OCI-LY3 (cell line): ENCODE results near the gene PTPRJ.

Experiments used
- H2AFZ ChIP-seq: fragments of 200-600, 300-600 bp; shearing (Covaris generic); 2 replicates; pipeline ENCODE4 v1.6.0; 2014; ENCODE audit warnings: antibody characterized with exemption, low read depth, low read length
- H3K27ac ChIP-seq: fragments of 200-600, 300-600 bp; sonication (generic); 2 replicates; pipeline ENCODE4 v1.5.1; 2014; ENCODE audit warnings: mild to moderate bottlenecking, low read length, moderate library complexity, mixed read lengths
- H3K27me3 ChIP-seq: fragments of 200-600, 300-600 bp; sonication (generic); 2 replicates; pipeline ENCODE4 v1.6.1; 2014; ENCODE audit warnings: low read depth, low read length, mixed read lengths
- H3K36me3 ChIP-seq: fragments of 200-600, 300-600 bp; sonication (generic); replicated peaks from 2 replicates; pipeline ENCODE3; 2014; ENCODE audit warnings: low read depth, low read length, mixed read lengths
- H3K4me1 ChIP-seq: fragments of 300-600, 200-600 bp; sonication (generic); 2 replicates; pipeline ENCODE4 v1.6.1; 2014; ENCODE audit warnings: low read length, mixed read lengths
- H3K4me2 ChIP-seq: fragments of 200-600, 300-600 bp; sonication (generic); 2 replicates; pipeline ENCODE4 v1.6.1; 2014; ENCODE audit warnings: low read length, mixed read lengths
- H3K4me3 ChIP-seq: fragments of 300-600, 200-600 bp; sonication (generic); 2 replicates; pipeline ENCODE4 v1.5.1; 2014; ENCODE audit warnings: antibody characterized with exemption, mild to moderate bottlenecking, low read length, moderate library complexity
- H3K79me2 ChIP-seq: fragments of 300-600, 200-600 bp; shearing (Covaris generic); 2 replicates; pipeline ENCODE4 v1.6.1; 2014; ENCODE audit warnings: mild to moderate bottlenecking, low read length, mixed read lengths
- H3K9ac ChIP-seq: fragments of 300-600, 200-600 bp; shearing (Covaris generic); 2 replicates; pipeline ENCODE4 v1.6.0; 2014; ENCODE audit warnings: mild to moderate bottlenecking, low read length, moderate library complexity
- H3K9me3 ChIP-seq: fragments of 200-600, 300-600 bp; shearing (Covaris generic); 2 replicates; pipeline ENCODE4 v1.6.1; 2014; ENCODE audit warnings: low read length, mixed read lengths; ENCODE audit not compliant: insufficient read depth
- H4K20me1 ChIP-seq: fragments of 200-600, 300-600 bp; sonication (generic); 2 replicates; pipeline ENCODE4 v1.6.1; 2016; ENCODE audit warnings: low read length, mixed read lengths; ENCODE audit not compliant: insufficient read depth
- CTCF ChIP-seq: fragments of 200-600, 300-600 bp; sonication (generic); IDR thresholded peaks from 2 replicates; pipeline ENCODE4 v1.5.1; 2014; ENCODE audit warnings: antibody characterized with exemption, low read length, low read depth
- EZH2phosphoT487 ChIP-seq: fragments of 200-600 bp; shearing (Covaris generic); IDR thresholded peaks from 2 replicates; pipeline ENCODE4 v1.6.1; 2018; ENCODE audit warnings: antibody characterized with exemption, mixed run types, low read depth

Gene PTPRJ

GRCh38 chr11:47986742-47987141 is 6.4 kb downstream of the PTPRJ start:
- Histone ChIP-seq H2AFZ (no peak overlapping the region), H3K4me3 (peak overlapping the region; percentile 11; the same call in 1 of the 2 replicates), H3K9me3 (no peaks in the 10 kb centered on the region), H3K36me3 (peaks cover 25% of the 10 kb centered on the region), H3K27ac (peak overlapping the region; percentile 90), H3K9ac (no peak overlapping the region), H3K27me3 (no peaks in the 10 kb centered on the region), H4K20me1 (peaks cover 37% of the 10 kb centered on the region), H3K4me2 (peak overlapping the region; percentile 93; the same call in 1 of the 2 replicates), H3K4me1 (peaks cover 87% of the 10 kb centered on the region), H3K79me2 (peaks cover 100% of the 10 kb centered on the region)
- TF ChIP-seq EZH2phosphoT487 = no peak
- no peak for TF ChIP-seq CTCF

GRCh38 chr11:47987310-47987709 is 7.0 kb downstream of the PTPRJ start:
- H2AFZ ChIP-seq = no peak overlapping the region
- TF ChIP-seq EZH2phosphoT487 (no peak), CTCF (no peak)
- H3K36me3 ChIP-seq = peaks cover 21% of the 10 kb centered on the region
- H3K9ac ChIP-seq = peak overlapping the region; percentile 65; the same call in 1 of the 2 replicates
- peaks cover 43% of the 10 kb centered on the region for H4K20me1 ChIP-seq
- peaks cover 81% of the 10 kb centered on the region for H3K4me1 ChIP-seq
- H3K4me2 ChIP-seq = peak overlapping the region; percentile 93
- peak overlapping the region; percentile 90 for H3K27ac ChIP-seq
- H3K79me2 ChIP-seq = peaks cover 100% of the 10 kb centered on the region
- no peaks in the 10 kb centered on the region for H3K27me3 ChIP-seq
- no peaks in the 10 kb centered on the region for H3K9me3 ChIP-seq
- H3K4me3 ChIP-seq = peak overlapping the region; percentile 68

- TF ChIP-seq CTCF (no peak), EZH2phosphoT487 (no peak)
- Histone ChIP-seq H3K36me3 (peaks cover 22% of the 10 kb centered on the region), H3K4me1 (peaks cover 78% of the 10 kb centered on the region), H3K4me3 (peak overlapping the region; percentile 68), H3K9me3 (no peaks in the 10 kb centered on the region), H3K9ac (peak overlapping the region; percentile 65; the same call in 1 of the 2 replicates), H3K79me2 (peaks cover 100% of the 10 kb centered on the region), H3K4me2 (peak overlapping the region; percentile 93), H3K27ac (peak overlapping the region; percentile 90), H3K27me3 (no peaks in the 10 kb centered on the region), H4K20me1 (peaks cover 48% of the 10 kb centered on the region), H2AFZ (no peak overlapping the region)
These were observed 7.4 kb downstream of the PTPRJ start for GRCh38 chr11:47987781-47988180.

- Histone ChIP-seq H3K4me2 (peak overlapping the region; percentile 82), H4K20me1 (peaks cover 60% of the 10 kb centered on the region), H3K4me1 (peaks cover 63% of the 10 kb centered on the region), H3K79me2 (peaks cover 100% of the 10 kb centered on the region), H2AFZ (no peak overlapping the region), H3K27me3 (no peaks in the 10 kb centered on the region), H3K27ac (no peak overlapping the region), H3K9ac (no peak overlapping the region), H3K36me3 (peaks cover 19% of the 10 kb centered on the region), H3K9me3 (no peaks in the 10 kb centered on the region), H3K4me3 (peak overlapping the region; percentile 66)
- TF ChIP-seq CTCF (no peak), EZH2phosphoT487 (no peak)
These were observed 9.4 kb downstream of the PTPRJ start for GRCh38 chr11:47989779-47990178.
